Measurements from ENCODE around the gene AP4M1.

The AP4M1 gene

GRCh38 chr7:100066953-100067352, 34.5 kb upstream of the AP4M1 start:
- no peak overlapping the region for H3K27ac ChIP-seq
- TF ChIP-seq Cebpa-rat (IDR thresholded peaks at IDR 0.05), result no peak
- H3K9me3 ChIP-seq (replicated peaks in 1 of 11), result peaks cover 28 to 35% (median 31%) of the 10 kb centered on the region in 11 experiments
- H3K27me3 ChIP-seq, result peaks cover 0 to 10% (median 0%) of the 10 kb centered on the region in 11 experiments; a peak in 4 of 22 replicates
- H3K4me1 ChIP-seq, result peaks cover 0 to 15% (median 5%) of the 10 kb centered on the region in 10 experiments; a peak in 9 of 20 replicates
- peaks cover 0 to 25% (median 7%) of the 10 kb centered on the region in 11 experiments; a peak in 10 of 22 replicates for H4K20me1 ChIP-seq
- peaks cover 81 to 100% (median 97%) of the 10 kb centered on the region in 11 experiments for H3K36me3 ChIP-seq
- no peak overlapping the region for H3K4me3 ChIP-seq
- no peak overlapping the region for H3K9ac ChIP-seq
- no peak overlapping the region for H3K4me2 ChIP-seq

GRCh38 chr7:100069991-100070390, 31.5 kb upstream of the AP4M1 start:
- H3K4me1 ChIP-seq, result peaks cover 0 to 15% (median 5%) of the 10 kb centered on the region in 10 experiments; a peak in 9 of 20 replicates
- no peak overlapping the region for H3K4me2 ChIP-seq
- H3K9ac ChIP-seq, result no peak overlapping the region
- peaks cover 0 to 17% (median 5%) of the 10 kb centered on the region in 11 experiments; a peak in 7 of 22 replicates for H4K20me1 ChIP-seq
- H3K27ac ChIP-seq, result no peak overlapping the region
- peaks cover 59 to 65% (median 61%) of the 10 kb centered on the region in 11 experiments for H3K9me3 ChIP-seq (replicated peaks in 1 of 11)
- no peak for TF ChIP-seq Cebpa-rat (IDR thresholded peaks at IDR 0.05)
- H3K27me3 ChIP-seq, result peaks cover 0 to 10% (median 0%) of the 10 kb centered on the region in 11 experiments; a peak in 5 of 22 replicates
- H3K36me3 ChIP-seq, result peaks cover 81 to 100% (median 98%) of the 10 kb centered on the region in 11 experiments
- peak overlapping the region in 5 of 10 experiments; percentile 39 to 54 (median 43); a peak in 6 of 20 replicates for H3K4me3 ChIP-seq

GRCh38 chr7:100071018-100071723, 30.3 kb upstream of the AP4M1 start:
- Histone ChIP-seq H3K27ac (no peak overlapping the region), H4K20me1 (peaks cover 0 to 13% (median 7%) of the 10 kb centered on the region in 11 experiments; a peak in 7 of 22 replicates), H3K9me3 (replicated peaks in 1 of 11) (peaks cover 71 to 77% (median 73%) of the 10 kb centered on the region in 11 experiments), H3K4me1 (peaks cover 0 to 6% (median under 1%) of the 10 kb centered on the region in 10 experiments; a peak in 6 of 20 replicates), H3K4me3 (peak overlapping the region in 9 of 10 experiments; percentile 14 to 54 (median 44); a peak in 17 of 20 replicates), H3K4me2 (no peak overlapping the region), H3K9ac (no peak overlapping the region), H3K27me3 (peaks cover 0 to 10% (median 0%) of the 10 kb centered on the region in 11 experiments; a peak in 5 of 22 replicates), H3K36me3 (peaks cover 82 to 100% (median 98%) of the 10 kb centered on the region in 11 experiments)
- TF ChIP-seq Cebpa-rat (IDR thresholded peaks at IDR 0.05), result no peak

- peaks cover 0 to 24% (median 7%) of the 10 kb centered on the region in 11 experiments; a peak in 9 of 22 replicates for H4K20me1 ChIP-seq
- H3K27ac ChIP-seq, result no peak overlapping the region
- peak overlapping the region; percentile 5 to 54 (median 44); a peak in 16 of 20 replicates for H3K4me3 ChIP-seq
- H3K9ac ChIP-seq, result no peak overlapping the region
- peaks cover 83 to 90% (median 86%) of the 10 kb centered on the region in 11 experiments for H3K9me3 ChIP-seq (replicated peaks in 1 of 11)
- H3K36me3 ChIP-seq, result peaks cover 92 to 100% (median 100%) of the 10 kb centered on the region in 11 experiments
- H3K4me1 ChIP-seq, result no peaks in the 10 kb centered on the region
- no peak for TF ChIP-seq Cebpa-rat (IDR thresholded peaks at IDR 0.05)
- H3K4me2 ChIP-seq, result no peak overlapping the region
- peaks cover 0 to 10% (median 0%) of the 10 kb centered on the region in 11 experiments; a peak in 5 of 22 replicates for H3K27me3 ChIP-seq
Observed at GRCh38 chr7:100072462-100072861, 29.0 kb upstream of the AP4M1 start.

- no peak overlapping the region for H3K27ac ChIP-seq
- no peak for TF ChIP-seq Cebpa-rat (IDR thresholded peaks at IDR 0.05)
- H3K4me1 ChIP-seq, result peaks cover 6 to 12% (median 10%) of the 10 kb centered on the region in 10 experiments
- no peak overlapping the region for H3K4me2 ChIP-seq
- peaks cover 99 to 100% (median 100%) of the 10 kb centered on the region in 11 experiments for H3K36me3 ChIP-seq
- peaks cover 0 to 10% (median 0%) of the 10 kb centered on the region in 11 experiments; a peak in 5 of 22 replicates for H3K27me3 ChIP-seq
- H3K9me3 ChIP-seq (replicated peaks in 1 of 11), result peaks cover 73 to 93% (median 84%) of the 10 kb centered on the region in 11 experiments
- peaks cover 7 to 45% (median 17%) of the 10 kb centered on the region in 11 experiments; a peak in 13 of 22 replicates for H4K20me1 ChIP-seq
- H3K4me3 ChIP-seq, result 0 out of 20 replicates have a peak overlapping the region, but pooled peaks of 7 of the 10 experiments have one; percentile 2 to 45 (median 11)
- no peak overlapping the region for H3K9ac ChIP-seq
Observed at GRCh38 chr7:100074841-100075240, 26.6 kb upstream of the AP4M1 start.

- Histone ChIP-seq H3K9me3 (replicated peaks in 1 of 11) (peaks cover 67 to 88% (median 78%) of the 10 kb centered on the region in 11 experiments), H3K36me3 (peaks cover 93 to 100% (median 99%) of the 10 kb centered on the region in 11 experiments), H4K20me1 (peaks cover 7 to 50% (median 22%) of the 10 kb centered on the region in 11 experiments; a peak in 13 of 22 replicates)
Observed at GRCh38 chr7:100075418-100075817, 26.0 kb upstream of the AP4M1 start.

GRCh38 chr7:100077205-100077604, 24.2 kb upstream of the AP4M1 start:
- H3K4me1 ChIP-seq, result peaks cover 17 to 23% (median 20%) of the 10 kb centered on the region in 10 experiments
- no peak overlapping the region for H3K4me3 ChIP-seq
- no peak for TF ChIP-seq Cebpa-rat (IDR thresholded peaks at IDR 0.05)
- no peak overlapping the region for H3K4me2 ChIP-seq
- peaks cover 7 to 54% (median 23%) of the 10 kb centered on the region in 11 experiments; a peak in 13 of 22 replicates for H4K20me1 ChIP-seq
- no peak overlapping the region for H3K9ac ChIP-seq
- H3K36me3 ChIP-seq, result peaks cover 75 to 84% (median 81%) of the 10 kb centered on the region in 11 experiments
- no peak overlapping the region for H3K27ac ChIP-seq
- H3K27me3 ChIP-seq, result peaks cover 0 to 2% (median 1%) of the 10 kb centered on the region in 11 experiments; a peak in 9 of 22 replicates
- H3K9me3 ChIP-seq (replicated peaks in 1 of 11), result peaks cover 49 to 70% (median 60%) of the 10 kb centered on the region in 11 experiments

More at GRCh38 chr7:100075418-100075817, 26.0 kb upstream of the AP4M1 start:
- H3K4me1 ChIP-seq, result peaks cover 12 to 18% (median 15%) of the 10 kb centered on the region in 10 experiments
- H3K9ac ChIP-seq, result no peak overlapping the region
- H3K4me3 ChIP-seq, result peak overlapping the region in 5 of 10 experiments; percentile 2 to 44 (median 16); a peak in 3 of 20 replicates
- H3K27me3 ChIP-seq, result peaks cover 0 to 10% (median 0%) of the 10 kb centered on the region in 11 experiments; a peak in 5 of 22 replicates
- no peak for TF ChIP-seq Cebpa-rat (IDR thresholded peaks at IDR 0.05)
- H3K4me2 ChIP-seq, result no peak overlapping the region
- H3K27ac ChIP-seq, result no peak overlapping the region

- H3K36me3 ChIP-seq, result peaks cover 56 to 65% (median 62%) of the 10 kb centered on the region in 11 experiments
- peaks cover 30 to 51% (median 41%) of the 10 kb centered on the region in 11 experiments for H3K9me3 ChIP-seq (replicated peaks in 1 of 11)
- H3K4me1 ChIP-seq, result peaks cover 23 to 30% (median 27%) of the 10 kb centered on the region in 10 experiments
- H4K20me1 ChIP-seq, result peaks cover 7 to 54% (median 23%) of the 10 kb centered on the region in 11 experiments; a peak in 13 of 22 replicates
- peak overlapping the region in 10 of 11 experiments; percentile 87 to 98 (median 90); a peak in 15 of 22 replicates for H3K4me2 ChIP-seq
- H3K27me3 ChIP-seq, result peaks cover 0 to 18% (median 14%) of the 10 kb centered on the region in 11 experiments; a peak in 16 of 22 replicates
- no peak overlapping the region for H3K27ac ChIP-seq
- H3K9ac ChIP-seq, result peak overlapping the region in 7 of 11 experiments; percentile 95 to 100 (median 99); a peak in 9 of 22 replicates
- no peak for TF ChIP-seq Cebpa-rat (IDR thresholded peaks at IDR 0.05)
- peak overlapping the region in 2 of 10 experiments; percentile 29 to 98; a peak in 1 of 20 replicates for H3K4me3 ChIP-seq
Observed at GRCh38 chr7:100079024-100079560, 22.4 kb upstream of the AP4M1 start.
